DLD1 (cell line): Measurements from ENCODE around the gene CHN1.

Experiments used
- in situ Hi-C: cut with HindIII; loops from 2 replicates; pipeline ENCODE4 v1.10.0; 2017; ENCODE audit warnings: low sequenced_read_pairs

Gene CHN1

DNA sequence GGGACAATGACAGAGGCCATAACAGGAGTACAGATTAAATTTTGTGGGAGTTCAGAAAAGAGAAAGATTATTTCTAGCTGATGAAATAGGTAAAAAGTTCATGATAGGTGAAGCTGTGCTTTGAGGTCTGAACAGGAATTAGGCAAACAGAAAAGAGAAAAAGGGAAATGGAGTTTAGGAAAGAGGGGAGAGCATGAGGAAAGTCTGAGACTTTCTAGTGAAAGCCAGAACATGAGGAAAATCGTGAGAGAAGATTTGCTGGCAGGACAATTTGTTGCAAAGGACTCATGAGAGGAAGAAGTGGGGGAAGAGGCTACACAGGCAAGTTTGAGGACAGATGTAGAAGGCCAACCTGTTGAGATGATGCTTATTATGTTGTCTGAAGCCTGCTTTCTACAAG is 6.3 kb upstream of the CHN1 start:
- in situ Hi-C loops = no loop called here

DNA sequence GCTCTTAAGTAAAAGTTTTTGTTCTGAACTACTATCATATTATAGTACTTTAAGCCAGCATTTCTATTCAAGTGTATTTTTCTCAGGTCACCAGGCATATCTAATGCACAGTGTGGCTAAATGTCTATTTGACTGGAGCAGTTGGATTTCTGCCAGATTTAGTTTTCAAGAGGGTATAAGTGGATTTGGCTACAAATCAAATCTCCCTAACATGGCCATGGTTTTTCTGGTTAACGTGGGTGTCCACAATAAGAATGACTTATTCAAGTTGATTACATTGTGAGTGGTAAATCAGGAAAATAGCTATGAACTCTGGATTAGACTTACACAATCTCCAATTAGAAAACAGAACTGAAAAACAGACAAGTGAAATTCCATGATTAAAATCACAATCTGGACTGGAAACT is 5.7 kb upstream of the CHN1 start:
- in situ Hi-C loops = no loop called here

DNA sequence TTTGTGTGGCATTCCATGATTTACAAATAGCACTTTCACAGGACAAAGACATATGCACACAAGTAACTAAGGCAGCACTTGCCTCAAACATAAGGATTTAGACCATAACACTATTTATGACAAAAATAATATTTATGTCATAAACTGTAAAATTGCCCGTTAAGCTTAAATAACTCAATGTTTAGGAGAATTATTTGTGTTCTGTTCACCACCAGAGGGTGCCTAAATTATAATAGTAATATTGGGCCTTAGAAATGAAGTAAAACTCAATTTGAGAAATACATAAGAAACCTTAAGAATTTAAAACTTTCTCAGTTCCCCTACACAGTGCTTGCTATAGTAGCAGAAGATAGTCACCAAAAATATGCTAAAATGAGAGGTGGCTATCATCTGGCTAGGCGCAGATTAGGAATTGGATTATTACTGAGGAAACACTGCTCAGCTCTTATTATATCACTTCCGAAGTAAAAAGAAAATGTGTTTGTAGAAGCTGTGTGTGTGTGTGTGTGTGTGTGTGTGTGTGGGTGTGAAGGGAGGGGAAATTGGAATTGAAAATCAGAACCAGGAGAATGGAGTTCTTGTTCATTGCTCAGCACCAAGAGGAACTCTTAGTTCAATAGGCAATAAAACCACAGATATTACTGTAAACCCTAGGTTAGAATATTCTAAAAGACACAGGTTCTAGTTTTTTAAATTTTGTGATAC is 4.9 kb upstream of the CHN1 start:
- in situ Hi-C loops = no loop called here

DNA sequence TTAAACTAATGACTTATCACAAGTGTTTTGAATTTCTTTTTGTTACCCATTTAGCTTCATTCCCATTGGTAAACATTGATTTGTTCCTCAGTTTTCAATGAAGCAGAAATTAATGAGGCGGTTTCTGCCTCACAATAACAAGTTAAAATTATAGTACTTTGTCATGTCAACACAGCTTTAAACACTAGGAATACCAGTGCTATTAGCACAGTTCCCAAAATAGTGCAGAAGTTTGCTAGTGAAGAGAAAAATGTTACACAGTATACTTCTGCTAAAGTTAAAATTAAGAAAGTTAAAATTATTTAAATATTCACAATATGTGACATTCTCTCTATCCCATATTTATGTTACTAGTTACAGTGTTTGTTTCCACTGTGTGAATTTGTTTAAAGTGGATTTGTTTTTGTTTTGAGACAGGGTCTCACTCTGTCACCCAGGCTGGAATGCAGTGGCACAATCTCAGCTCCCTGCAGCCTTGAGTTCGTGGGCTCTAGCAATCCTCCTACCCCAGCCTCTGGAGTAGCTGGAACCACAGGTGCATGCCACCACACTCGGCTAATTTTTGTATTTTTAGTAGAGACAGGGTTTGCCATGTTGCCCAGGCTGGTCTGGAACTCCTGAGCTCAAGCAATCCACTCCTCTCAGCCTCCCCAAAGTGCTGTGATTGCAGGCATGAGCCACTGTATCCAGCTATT is 3.8 kb upstream of the CHN1 start:
- in situ Hi-C loops = no loop called here

DNA sequence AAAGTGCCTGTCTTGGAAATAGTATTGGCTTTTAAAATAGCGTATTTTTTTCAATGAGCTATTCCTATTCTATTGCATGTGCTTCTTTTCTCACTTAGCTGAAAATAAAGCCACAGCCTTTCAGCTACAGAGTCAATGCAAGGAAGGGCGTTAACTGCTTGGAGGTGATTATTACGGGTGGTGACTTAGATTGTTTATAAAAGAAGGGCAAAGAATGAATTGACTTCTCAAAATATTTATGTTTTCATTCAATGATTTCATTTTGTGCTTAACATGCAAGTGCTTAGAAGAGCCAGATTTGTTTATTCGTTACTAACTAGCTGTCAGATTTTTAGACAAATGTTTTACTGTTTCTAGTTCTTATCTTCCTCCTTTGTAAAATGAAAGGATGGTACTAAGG is 2.8 kb upstream of the CHN1 start:
- in situ Hi-C loops = no loop called here

DNA sequence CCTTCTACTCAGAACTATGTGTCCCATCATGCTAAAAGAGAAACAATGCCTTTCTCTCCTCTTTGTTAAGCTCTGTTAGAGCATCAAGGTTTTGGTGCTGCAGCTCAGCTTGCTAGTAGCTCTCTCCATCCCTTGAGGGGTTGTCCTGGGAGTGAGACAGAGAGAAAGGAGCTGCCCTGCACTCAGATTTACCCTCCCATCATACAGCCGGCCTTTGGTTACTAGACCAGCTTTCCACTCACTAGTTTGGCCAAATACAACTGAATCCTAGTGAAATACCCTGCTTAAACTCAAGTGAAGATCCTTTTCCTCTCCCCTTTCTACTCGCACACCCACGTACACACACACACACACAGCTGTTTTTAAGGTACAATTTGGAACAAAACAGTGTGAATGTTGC is 2.3 kb upstream of the CHN1 start:
- in situ Hi-C loops = no loop called here

DNA sequence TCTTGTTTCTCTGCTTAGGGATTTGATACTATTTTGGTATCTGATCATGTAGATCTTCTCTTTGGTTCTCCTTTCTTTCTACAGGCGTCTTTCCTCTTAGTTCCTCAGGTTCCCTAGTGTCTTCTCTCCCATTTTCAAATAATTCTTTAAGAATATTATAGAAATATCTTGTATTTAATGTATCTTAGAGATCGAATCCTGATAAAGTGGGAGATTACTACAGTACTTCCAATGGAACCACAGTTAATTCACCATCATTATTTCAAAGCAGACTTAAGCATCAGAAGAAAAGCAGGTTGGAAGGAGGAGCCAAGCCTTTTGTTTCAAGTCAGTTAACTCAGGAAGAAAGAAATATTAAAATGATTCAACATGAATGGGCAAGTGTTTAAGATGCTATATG is 1.1 kb upstream of the CHN1 start:
- in situ Hi-C loops = no loop called here

DNA sequence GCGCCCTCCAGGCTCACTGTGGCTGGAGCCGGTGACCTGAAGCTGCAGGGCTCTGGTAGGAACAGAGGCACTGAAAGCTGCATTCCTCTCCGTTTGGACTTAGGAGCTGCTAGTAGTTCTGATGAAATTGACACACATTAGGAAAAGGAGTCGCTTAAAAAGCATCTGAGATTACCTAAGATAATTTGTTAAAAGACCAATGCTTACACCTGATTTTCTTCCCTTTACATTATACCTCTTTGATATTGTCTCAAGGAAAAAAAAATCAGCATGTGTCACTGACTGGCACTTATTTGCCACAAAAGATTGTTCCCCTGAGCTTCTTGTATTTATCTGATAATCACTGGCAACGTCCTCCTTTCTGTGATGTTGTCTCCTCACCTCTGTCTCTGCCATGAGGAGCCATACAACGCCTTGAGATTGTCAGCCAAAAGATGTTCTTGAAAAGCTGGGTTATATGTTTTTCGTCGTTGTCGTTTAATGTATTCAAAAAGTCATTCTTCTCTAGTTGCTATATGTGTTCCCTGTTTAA is 618 bp upstream of the CHN1 start:
- in situ Hi-C loops = no loop called here

DNA sequence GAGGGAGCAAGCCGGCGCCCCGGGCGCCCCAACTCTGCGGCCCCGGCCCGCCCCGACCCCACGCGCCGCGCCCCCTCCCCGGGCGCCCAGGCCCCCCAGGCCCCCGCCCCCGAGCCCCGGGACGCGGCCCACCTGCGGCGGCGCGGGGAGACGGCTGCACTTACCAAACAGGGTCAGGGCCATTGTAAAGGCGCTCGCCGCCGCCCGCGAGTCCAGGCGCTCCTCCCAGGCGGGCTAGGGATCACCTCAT is 526 bp downstream of the CHN1 start:
- in situ Hi-C loops = no loop called here

DNA sequence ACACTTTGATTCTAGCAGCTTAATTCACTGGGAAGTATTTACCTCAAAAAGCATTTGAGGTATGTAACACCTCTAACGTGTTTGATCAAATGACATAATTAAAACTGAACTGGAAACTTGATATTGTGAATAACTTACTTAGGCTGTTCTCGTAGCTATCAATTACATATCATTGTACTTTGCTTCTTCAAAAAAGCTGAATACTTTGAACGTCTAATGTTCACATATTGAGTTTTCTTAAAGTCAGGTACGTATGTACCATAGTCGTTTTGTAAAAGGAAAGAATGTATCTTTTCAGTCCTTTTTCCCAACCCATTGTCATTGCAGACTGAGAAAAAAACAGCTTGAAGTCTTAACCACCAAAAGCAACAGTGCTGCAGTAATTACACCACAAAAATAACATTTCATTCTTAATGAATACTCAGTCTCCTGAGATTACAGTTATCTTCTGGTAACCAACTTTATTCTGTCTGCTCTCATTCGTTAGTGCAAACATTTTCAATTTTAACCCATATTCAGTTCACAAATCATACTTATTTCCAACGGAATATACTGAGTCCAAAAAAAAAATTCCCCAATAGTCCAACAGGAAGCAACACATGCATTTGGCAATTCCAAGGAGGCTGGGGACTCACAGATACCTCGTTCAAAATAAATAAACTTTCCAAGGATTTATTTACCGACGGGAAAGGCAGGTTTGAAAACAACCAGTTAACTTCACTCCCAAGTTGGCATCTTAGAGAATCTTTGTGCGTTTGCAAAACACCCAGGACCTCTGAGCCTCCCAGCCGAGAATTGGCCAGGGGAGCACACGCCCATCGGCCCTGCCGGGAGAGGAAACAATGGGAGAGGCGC is 1.1 kb downstream of the CHN1 start:
- in situ Hi-C loops = no loop called here

DNA sequence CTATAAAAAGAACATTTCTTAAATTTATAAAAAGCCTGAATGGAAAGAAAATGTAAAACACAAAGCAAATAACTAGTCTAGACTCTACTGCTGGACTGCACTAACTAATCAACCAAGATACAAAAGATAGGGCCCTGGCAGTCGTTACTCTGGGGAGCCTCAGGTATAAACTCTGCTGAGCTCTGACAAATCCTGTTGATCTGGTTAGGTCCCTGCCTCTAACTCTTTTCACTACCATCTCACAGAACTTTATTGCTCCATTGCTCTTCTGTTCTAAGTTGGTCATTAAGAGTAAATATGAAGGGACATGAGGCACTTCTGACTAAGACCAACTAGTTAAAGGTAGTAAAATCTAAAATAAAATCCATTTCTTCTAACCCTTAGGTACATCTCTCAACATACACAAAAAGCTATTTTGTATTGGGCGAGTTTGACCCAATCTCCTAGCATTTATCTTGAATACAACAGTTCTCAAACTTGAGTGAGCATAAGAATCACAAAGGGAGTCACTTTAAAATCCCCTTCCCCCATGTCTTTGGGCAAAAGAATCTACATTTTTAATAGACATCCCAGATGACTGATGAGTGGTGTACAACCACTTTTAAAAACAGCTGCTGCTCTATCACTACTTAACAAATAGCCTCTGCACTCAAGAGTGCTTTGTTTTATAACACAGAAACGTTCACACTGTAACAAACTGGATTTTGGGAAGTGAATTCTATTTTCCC is 2.5 kb downstream of the CHN1 start:
- in situ Hi-C loops = no loop called here

DNA sequence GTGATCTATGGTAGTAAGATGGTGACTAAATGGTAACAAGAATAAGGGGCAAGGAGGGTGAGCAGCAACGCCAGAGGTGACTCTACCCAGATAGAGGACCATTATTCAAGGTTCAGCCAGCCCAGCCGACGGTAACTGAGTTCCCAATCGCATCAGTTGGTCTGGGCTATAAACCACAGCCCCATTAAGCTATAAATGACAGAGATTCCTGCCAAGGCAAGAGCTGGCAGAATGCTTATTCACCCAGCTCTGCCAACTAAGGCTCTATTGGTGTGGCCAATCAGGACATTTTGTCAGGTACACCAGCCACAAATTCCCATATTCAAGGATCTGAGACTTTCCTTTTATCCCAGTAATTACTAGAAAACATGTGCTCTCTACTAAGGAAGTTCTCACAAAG is 3.6 kb downstream of the CHN1 start:
- in situ Hi-C loops = no loop called here

DNA sequence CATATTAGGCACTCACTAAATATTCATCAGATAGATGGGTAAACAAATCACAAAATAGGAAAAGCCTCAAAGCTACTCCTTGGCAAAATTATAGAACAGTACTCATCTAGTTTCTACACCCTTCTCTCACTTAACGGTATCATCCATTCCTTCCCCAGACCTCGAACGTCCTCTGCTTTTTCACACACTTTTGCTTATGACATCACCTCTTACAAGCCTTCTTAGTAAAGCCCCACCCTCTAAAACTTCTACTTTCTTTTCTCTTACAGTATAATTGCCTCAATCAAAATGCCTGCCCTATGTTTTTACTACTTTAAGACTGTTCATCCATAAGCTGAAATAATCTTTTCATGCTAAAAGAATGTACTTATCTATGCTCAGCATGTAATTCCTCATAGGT is 8.1 kb downstream of the CHN1 start:
- in situ Hi-C loops = no loop called here

DNA sequence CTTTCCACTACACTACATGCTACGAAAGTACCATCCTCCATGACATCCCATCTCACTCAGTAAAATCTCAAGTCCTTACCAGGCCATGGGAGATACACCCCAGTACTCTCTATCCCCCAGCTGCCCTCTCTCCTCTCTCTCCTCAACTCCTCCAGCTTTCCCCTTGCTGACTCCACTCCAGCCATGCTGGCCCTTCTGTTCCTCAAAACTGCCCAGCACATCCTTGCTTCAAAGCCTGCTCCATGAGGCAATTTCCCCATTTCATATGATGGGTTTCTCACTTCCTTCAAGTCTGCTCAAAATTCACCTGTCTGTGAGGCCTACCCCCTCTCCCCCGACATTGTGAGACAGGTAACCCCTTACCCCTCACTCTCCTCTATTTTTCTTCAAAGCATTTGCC is 8.6 kb downstream of the CHN1 start:
- in situ Hi-C loops = no loop called here

DNA sequence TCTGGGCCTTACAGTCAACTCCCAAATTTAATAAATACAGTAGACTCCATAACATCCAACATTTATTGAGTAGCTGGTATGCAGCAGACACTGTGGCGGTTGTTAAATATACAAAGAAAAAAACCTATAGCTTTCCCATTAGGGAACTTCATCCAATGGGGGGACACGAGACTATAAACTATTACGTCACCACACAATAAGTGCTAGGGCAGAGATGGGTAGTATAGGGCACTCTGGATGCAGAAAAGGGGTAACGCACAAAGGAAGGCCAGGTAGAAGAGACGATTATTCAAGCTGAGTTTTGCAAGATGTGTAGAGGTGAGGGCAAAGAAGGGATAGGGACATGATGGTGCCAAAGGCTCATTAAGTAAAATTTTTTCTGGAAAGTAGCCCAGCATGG is 10.8 kb downstream of the CHN1 start:
- in situ Hi-C loops = no loop called here

DNA sequence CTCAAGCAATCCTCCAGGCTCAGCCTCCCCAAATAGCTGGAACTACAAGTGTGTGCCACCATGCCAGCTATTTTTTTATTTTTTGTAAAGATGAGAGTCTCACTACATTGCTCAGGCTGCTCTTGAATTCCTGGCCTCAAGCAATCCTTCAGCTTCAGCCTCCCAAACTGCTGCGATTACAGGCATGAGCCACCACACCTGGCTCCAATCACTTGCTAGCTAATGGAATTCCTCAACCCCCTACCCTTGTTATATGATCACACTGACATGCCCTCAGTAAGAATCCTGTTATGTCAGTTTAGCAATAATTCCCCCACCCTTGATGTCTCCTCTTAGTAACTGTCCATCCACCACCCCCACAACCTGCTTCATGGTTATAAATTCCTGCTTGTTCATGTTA is 12.3 kb downstream of the CHN1 start:
- in situ Hi-C loops = no loop called here

DNA sequence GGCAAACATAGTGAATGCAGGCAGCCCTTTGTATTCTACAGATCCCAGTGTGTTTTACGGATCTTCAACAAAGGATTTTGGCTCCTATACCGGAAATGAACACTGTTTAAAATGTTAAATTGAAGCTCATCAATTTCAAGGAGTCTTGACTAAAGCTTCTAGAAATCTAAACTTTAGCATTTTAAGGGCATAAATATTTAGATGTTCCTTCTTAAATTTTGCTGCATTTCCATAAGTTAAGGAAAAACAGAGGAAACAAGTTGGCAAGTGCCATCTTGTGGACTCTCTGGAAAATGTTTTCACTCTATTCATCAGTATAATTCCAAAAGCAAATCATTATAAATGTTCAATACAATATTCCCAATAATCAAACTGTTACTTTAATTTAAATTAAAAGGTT is 19.6 kb downstream of the CHN1 start:
- in situ Hi-C loops = loop anchor here (10.0 kb wide), 1 partner anchor 211 kb away; no protein-coding TSS in a partner anchor

DNA sequence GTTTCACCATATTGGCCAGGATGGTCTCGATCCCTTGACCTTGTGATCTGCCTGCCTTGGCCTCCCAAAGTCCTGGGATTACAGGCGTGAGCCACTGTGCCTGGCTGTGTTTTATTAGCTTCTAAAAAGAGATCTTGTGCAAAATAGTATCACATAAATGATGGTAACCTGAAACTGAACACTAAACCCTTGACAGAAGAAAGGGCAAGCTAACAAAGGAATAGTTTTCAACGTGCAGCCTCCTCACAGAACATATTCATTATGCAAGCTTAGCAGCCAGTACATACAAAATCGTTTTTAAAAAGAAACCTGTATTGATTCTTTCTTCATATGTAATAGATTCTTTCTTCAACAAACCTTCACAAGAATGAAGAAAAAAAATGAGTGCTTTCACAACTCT is 20.6 kb downstream of the CHN1 start:
- in situ Hi-C loops = loop anchor here (10.0 kb wide), 1 partner anchor 210 kb away; no protein-coding TSS in a partner anchor

DNA sequence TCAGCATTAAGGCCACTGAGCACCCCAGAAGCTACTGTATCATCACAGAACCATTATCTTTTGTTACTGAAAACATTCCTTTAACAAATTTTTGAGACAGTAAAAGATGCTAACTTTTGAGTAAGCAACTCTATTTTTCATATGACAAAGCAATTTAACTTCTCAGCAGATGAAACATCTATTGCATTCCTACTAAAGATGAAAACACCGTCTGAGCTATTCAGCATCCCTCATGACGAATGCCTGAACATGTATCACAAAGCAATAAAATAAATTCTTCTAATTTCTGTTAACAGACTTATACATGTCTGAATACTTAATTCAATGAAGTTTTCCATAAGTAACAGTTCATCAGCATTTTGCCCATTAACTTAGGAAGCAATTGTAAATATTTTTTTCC is 23.9 kb downstream of the CHN1 start:
- in situ Hi-C loops = loop anchor here (10.0 kb wide), 1 partner anchor 207 kb away; no protein-coding TSS in a partner anchor

DNA sequence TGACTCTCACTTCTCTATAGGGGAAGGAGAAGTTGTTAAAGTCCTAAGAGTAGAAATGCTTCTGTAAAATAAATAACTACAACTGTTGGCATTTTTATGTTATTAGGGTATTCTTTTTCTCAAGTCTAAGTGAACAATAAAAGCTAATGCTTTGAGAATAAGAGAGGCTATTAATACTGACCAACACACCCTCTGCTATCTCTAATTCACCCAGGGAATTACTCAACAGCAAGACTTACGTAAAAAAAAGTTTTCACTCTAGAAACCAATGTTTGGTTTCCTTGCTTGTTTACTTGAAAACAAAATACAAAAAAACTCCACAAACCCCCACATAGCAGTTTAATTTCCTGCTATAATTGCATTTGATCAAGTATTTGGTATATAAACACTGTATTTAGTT is 25.2 kb downstream of the CHN1 start:
- in situ Hi-C loops = loop anchor here (10.0 kb wide), 1 partner anchor 205 kb away; no protein-coding TSS in a partner anchor

DNA sequence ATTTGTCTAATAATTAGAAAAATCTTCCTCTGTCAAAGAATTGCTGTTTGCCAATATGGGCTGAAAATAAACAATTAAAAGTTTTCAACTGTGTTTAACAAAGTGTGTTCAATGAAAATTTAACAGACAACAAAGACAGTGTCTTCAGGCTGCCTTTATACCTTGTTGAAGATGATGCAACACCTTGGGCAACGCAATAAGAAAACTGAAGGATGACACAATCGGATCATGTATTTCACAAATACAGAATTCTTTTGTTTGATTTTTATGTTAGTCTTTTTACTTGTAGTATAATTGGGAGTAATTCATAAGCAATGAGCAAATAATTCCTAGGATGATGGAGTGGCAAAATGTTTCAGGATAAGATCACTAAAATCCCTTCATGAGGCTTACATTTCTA is 27.8 kb downstream of the CHN1 start:
- in situ Hi-C loops = no loop called here
